Uterus (tissue), 4 donors: ENCODE data around the gene LRRN2. TPM values are rescaled to one million over a fixed set of nuclear protein-coding genes. Genes with fewer than 3 reads are reported as not detected.
"Not testable (repeated sequence)": the region's sequence is repeated elsewhere in the genome, so short reads cannot be mapped to it uniquely, and the experiment has no call there.

Experiments used
- DNase-seq, 2 donors: peaks; one replicate each; pipeline ENCODE4 v3.0.0-alpha.2; 2019 to 2020
- H3K27ac ChIP-seq, 2 donors: fragments of 200-600 bp; sonication (generic); 1 replicate in 1 of 2; 2 replicates in 1 of 2; pipeline ENCODE4 v1.5.1; 2016 to 2018
- H3K27me3 ChIP-seq, 2 donors: fragments of 200-600 bp; sonication (generic); one replicate each; pipeline ENCODE4 v1.5.1; 2018 to 2019; ENCODE audit warnings: control low read depth in 1 of 2
- H3K36me3 ChIP-seq, 2 donors: fragments of 200-600 bp; sonication (generic); one replicate each; pipeline ENCODE4 v1.5.1; 2019; ENCODE audit warnings: control low read depth in 1 of 2
- H3K4me1 ChIP-seq, 2 donors: fragments of 200-600 bp; sonication (generic); one replicate each; pipeline ENCODE4 v1.5.1; 2018 to 2019; ENCODE audit warnings: control low read depth in 1 of 2
- H3K4me3 ChIP-seq, 2 donors: fragments of 200-600 bp; sonication (generic); 1 replicate in 1 of 2; 2 replicates in 1 of 2; pipeline ENCODE4 v1.5.1; 2018 to 2019; ENCODE audit warnings: mild to moderate bottlenecking in 1 of 2
- H3K9me3 ChIP-seq, 2 donors: fragments of 200-600 bp; sonication (generic); one replicate each; pipeline ENCODE4 v1.5.1; 2019; ENCODE audit warnings: control low read depth in 1 of 2
- POLR2A ChIP-seq, 2 donors: fragments of 450-650 bp; IDR thresholded peaks; one replicate each; pipeline ENCODE4 v1.6.1; 2016; ENCODE audit warnings: antibody characterized with exemption in 2 of 2, mild to moderate bottlenecking in 1 of 2, moderate library complexity in 1 of 2
- intact Hi-C: fragments of 100-400 bp; cut with DNase I; formaldehyde crosslinking; loops from one replicate; pipeline ENCODE4 v1.15.1; 2023; ENCODE audit warnings: low total_unique reads
- total RNA-seq, 4 donors: library from RNA; depleted of rRNA in 3 of 4; stranded (reverse); fragments of >200 nt in 3 of 4; gene quantifications; one replicate each; pipeline versions ENCODE4 v1.1.0 to v1.2.4, GENCODE V29; 2014 to 2023
- TF ChIP-seq, protein P1 (sequence below), 4 experiments: fragments of 200-600 bp in 2 of 4; fragments of 450-650 bp in 2 of 4; sonication (generic) in 2 of 4; IDR thresholded peaks; one replicate each; pipeline ENCODE4 v1.5.1; 2016 to 2019; ENCODE audit warnings: antibody characterized with exemption in 4 of 4, mild to moderate bottlenecking in 2 of 4, moderate library complexity in 1 of 4
- donor health status: DM: yes; HTN: yes; CAD: no.

Gene LRRN2
- total RNA-seq, 4 donors from 2014 or later, result 1.3 to 5.5 (median 3.9) TPM

DNA sequence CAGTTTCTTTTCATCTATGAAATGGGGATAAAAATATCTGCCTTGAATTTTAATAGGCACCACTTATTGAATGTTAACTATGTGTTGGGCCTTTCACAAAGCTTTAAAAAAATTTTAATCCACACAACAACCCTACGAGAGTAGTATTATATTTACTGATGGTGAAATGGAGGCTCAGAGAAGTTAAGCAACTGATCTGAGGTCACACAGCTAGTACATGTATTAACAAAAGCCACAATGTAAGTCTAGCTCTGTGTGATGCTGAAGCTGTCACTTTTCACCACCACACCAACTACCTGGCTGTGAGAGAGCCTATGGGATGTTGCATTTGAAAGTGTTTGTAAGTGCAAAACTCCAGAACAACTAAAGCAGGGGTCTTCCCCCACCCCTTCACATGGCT is 44.1 kb downstream of the LRRN2 start:
- H3K4me1 ChIP-seq, result no peaks in the 10 kb centered on the region
- H3K27me3 ChIP-seq, result no peaks in the 10 kb centered on the region
- H3K36me3 ChIP-seq, result no peaks in the 10 kb centered on the region
- intact Hi-C loops, result no loop called here
- TF ChIP-seq, protein P1, sequence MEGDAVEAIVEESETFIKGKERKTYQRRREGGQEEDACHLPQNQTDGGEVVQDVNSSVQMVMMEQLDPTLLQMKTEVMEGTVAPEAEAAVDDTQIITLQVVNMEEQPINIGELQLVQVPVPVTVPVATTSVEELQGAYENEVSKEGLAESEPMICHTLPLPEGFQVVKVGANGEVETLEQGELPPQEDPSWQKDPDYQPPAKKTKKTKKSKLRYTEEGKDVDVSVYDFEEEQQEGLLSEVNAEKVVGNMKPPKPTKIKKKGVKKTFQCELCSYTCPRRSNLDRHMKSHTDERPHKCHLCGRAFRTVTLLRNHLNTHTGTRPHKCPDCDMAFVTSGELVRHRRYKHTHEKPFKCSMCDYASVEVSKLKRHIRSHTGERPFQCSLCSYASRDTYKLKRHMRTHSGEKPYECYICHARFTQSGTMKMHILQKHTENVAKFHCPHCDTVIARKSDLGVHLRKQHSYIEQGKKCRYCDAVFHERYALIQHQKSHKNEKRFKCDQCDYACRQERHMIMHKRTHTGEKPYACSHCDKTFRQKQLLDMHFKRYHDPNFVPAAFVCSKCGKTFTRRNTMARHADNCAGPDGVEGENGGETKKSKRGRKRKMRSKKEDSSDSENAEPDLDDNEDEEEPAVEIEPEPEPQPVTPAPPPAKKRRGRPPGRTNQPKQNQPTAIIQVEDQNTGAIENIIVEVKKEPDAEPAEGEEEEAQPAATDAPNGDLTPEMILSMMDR (IDR thresholded peaks at IDR 0.05), result no peak
- no peak for TF ChIP-seq POLR2A (IDR thresholded peaks at IDR 0.05)
- no peak overlapping the region for H3K27ac ChIP-seq
- no peak overlapping the region for H3K4me3 ChIP-seq
- no peak for DNase-seq
- no peaks in the 10 kb centered on the region for H3K9me3 ChIP-seq

DNA sequence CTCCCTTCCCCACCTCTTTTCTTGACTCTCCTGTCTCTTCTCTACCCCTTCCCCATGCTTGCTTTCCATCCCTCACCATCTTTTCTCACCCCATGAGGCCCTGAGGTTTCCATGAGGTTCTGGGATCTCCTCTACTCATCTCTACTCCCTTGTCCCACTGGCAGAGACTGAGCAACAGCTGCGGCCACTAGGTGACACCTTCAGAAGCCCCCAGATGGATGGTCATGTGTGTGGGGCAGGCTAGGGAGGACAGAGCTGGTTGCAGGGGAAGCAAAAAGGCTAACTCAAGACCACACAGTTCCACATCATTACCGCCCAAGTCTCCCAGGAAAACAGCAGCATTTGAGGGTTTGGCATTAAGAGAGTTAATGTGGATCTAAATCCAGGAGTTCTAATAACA is 45.0 kb downstream of the LRRN2 start:
- H3K36me3 ChIP-seq, result no peaks in the 10 kb centered on the region
- no peaks in the 10 kb centered on the region for H3K27me3 ChIP-seq
- no peak overlapping the region for H3K27ac ChIP-seq
- H3K9me3 ChIP-seq, result no peaks in the 10 kb centered on the region
- H3K4me1 ChIP-seq, result no peaks in the 10 kb centered on the region
- H3K4me3 ChIP-seq, result no peak overlapping the region
- TF ChIP-seq, protein P1 (IDR thresholded peaks at IDR 0.05), result no peak
- TF ChIP-seq POLR2A (IDR thresholded peaks at IDR 0.05), result no peak
- intact Hi-C loops, result no loop called here
- no peak for DNase-seq

DNA sequence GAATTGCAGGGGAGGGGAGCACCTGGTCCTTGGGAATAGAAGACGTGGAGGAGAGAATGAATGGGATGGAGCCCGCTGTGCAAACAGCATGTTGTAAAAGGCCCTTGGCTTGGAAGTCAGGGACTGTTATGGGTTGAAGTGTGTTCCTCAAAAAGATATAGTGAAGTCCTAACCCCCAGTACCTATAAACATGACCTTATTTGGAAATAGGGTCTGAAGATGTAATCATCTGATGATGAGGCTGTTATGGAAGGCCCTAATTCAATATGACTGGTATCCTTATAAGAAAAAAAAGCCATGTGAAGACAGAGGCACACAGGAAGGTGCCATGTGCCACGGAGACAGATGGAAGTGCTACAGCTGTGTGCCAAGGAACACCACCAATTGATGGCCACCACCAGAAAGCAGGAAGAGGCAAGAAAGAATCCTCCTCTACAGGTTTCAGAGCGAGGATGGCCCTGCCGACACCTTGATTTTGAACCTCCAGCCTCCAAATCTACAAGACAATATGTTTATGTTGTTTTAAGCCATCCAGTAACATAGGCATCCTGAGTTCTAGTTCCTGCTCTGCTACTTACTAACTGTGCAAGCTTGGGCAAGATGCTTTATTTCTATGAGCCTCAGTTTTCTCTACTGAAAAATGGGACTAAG is 51.2 kb downstream of the LRRN2 start:
- intact Hi-C loops, result no loop called here
- no peak overlapping the region for H3K4me3 ChIP-seq
- DNase-seq, result no peak
- H3K36me3 ChIP-seq, result no peaks in the 10 kb centered on the region
- no peaks in the 10 kb centered on the region for H3K9me3 ChIP-seq
- H3K4me1 ChIP-seq, result peaks cover 0 to 5% of the 10 kb centered on the region in 2 donors
- H3K27ac ChIP-seq, result no peak overlapping the region
- H3K27me3 ChIP-seq, result no peaks in the 10 kb centered on the region
- no peak for TF ChIP-seq POLR2A (IDR thresholded peaks at IDR 0.05)
- TF ChIP-seq, protein P1 (IDR thresholded peaks at IDR 0.05), result no peak

DNA sequence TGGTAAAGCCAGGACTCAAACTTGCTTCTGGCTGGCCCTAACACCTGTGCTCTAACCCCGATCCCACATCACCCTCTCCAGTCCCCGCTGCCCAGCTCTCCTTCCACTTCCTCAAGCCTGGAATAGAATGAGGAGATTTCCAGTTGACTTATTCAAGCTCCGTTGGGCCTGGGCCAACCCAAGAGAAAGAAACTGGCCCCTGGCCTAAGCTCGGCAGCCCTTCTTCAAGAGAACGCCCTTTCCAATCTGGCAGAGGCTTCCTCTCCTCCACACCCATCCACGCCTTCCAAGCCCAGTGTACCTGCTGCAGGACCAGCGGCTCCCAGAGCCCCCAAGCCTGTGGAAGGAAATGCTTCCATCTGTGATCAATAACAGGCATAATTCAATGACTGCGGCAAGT is 51.9 kb downstream of the LRRN2 start:
- intact Hi-C loops, result no loop called here
- Histone ChIP-seq H3K27me3 (no peaks in the 10 kb centered on the region), H3K4me3 (no peak overlapping the region), H3K27ac (no peak overlapping the region), H3K4me1 (peaks cover 0 to 5% of the 10 kb centered on the region in 2 donors), H3K36me3 (no peaks in the 10 kb centered on the region), H3K9me3 (no peaks in the 10 kb centered on the region)
- TF ChIP-seq, protein P1 (IDR thresholded peaks at IDR 0.05), result no peak
- TF ChIP-seq POLR2A (IDR thresholded peaks at IDR 0.05), result no peak
- DNase-seq, result peak; percentile 29 to 38

DNA sequence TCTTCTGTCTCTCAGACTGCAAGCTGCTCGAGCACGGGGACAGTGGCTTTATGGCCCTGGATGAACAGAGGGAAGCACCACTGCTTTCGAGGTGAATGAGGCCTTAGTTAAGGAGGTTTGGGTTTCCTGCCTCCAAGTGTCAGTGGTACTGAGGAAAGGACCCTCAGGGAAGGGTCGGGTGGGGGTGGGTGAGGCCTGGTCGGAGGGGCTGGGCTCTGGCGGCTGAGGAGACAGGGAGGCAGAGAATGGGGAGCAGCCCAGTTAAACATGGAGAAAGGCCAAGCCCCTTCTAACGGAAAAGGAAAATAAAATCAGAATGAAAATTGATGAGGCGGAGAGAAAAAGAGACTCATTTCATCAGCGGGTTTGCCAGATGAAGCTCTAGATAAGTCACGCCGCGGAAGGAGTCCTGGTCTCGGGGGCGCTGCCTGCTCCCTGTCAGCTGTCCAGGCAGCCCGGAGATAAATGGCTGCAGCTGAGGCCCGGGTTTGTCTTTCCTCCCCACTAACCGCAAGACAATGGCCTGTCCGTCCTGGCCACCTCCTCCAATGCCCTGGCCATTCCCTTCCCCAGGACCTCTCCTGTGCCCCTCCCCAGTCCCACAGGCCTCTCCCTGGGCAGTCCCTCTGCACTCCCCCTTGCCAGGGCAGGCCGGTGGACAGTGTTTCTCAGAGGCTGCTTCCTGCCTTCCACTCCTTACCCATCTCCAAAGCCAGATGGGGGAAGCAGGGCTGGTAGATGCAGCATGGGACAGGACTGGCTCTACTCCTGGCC is 55.2 kb downstream of the LRRN2 start:
- no peak for DNase-seq
- Histone ChIP-seq H3K4me3 (no peak overlapping the region), H3K27me3 (no peaks in the 10 kb centered on the region), H3K9me3 (no peaks in the 10 kb centered on the region), H3K27ac (no peak overlapping the region), H3K4me1 (peaks cover 0 to 5% of the 10 kb centered on the region in 2 donors), H3K36me3 (no peaks in the 10 kb centered on the region)
- no peak for TF ChIP-seq POLR2A (IDR thresholded peaks at IDR 0.05)
- TF ChIP-seq, protein P1 (IDR thresholded peaks at IDR 0.05), result no peak
- intact Hi-C loops, result no loop called here

DNA sequence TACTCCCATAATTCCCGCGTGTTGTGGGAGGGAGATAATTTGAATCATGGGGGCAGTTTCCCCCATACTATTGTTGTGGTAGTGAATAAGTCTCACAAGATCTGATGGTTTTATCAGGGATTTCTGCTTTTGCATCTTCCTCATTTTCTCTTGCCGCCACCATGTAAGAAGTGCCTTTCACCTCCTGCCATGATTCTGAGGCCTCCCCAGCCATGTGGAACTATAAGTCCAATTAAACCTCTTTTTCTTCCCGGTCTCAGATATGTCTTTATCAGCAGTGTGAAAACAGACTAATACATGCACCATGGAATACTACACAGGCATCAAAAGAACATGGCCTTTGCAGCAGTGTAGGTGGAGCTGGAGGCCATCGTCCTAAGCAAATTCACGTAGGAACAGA is 56.1 kb downstream of the LRRN2 start:
- intact Hi-C loops, H3K27me3 ChIP-seq, H3K4me1 ChIP-seq, H3K36me3 ChIP-seq, H3K9me3 ChIP-seq, DNase-seq, H3K27ac ChIP-seq, H3K4me3 ChIP-seq: not testable (repeated sequence)
